Measurements from ENCODE around the gene OR2A42.
"Not testable (repeated sequence)": the region's sequence is repeated elsewhere in the genome, so short reads cannot be mapped to it uniquely, and the experiment has no call there.

- TF ChIP-seq, protein P1, sequence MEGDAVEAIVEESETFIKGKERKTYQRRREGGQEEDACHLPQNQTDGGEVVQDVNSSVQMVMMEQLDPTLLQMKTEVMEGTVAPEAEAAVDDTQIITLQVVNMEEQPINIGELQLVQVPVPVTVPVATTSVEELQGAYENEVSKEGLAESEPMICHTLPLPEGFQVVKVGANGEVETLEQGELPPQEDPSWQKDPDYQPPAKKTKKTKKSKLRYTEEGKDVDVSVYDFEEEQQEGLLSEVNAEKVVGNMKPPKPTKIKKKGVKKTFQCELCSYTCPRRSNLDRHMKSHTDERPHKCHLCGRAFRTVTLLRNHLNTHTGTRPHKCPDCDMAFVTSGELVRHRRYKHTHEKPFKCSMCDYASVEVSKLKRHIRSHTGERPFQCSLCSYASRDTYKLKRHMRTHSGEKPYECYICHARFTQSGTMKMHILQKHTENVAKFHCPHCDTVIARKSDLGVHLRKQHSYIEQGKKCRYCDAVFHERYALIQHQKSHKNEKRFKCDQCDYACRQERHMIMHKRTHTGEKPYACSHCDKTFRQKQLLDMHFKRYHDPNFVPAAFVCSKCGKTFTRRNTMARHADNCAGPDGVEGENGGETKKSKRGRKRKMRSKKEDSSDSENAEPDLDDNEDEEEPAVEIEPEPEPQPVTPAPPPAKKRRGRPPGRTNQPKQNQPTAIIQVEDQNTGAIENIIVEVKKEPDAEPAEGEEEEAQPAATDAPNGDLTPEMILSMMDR (IDR thresholded peaks at IDR 0.05), result not testable (repeated sequence)
- TF ChIP-seq POLR2A, EP300, POLR2AphosphoS5 (IDR thresholded peaks at IDR 0.05): not testable (repeated sequence)
Measured at GRCh38 chr7:144223675-144224074, 15.7 kb downstream of the OR2A42 start.

Data from stomach (tissue), 4 donors.